Limb (tissue), 2 donors: Measurements from ENCODE around the gene LRRC3B.

Source experiments
- DNase-seq, 2 donors: peaks; one replicate each; pipeline ENCODE4 v3.0.0-alpha.2; 2016; ENCODE audit errors: extremely low spot score in 2 of 2

LRRC3B gene

GRCh38 chr3:26630669-26631389, 8.3 kb downstream of the LRRC3B start:
- no peak for DNase-seq

- DNase-seq, result no peak
Observed at GRCh38 chr3:26631390-26631738, 8.8 kb downstream of the LRRC3B start.

DNA sequence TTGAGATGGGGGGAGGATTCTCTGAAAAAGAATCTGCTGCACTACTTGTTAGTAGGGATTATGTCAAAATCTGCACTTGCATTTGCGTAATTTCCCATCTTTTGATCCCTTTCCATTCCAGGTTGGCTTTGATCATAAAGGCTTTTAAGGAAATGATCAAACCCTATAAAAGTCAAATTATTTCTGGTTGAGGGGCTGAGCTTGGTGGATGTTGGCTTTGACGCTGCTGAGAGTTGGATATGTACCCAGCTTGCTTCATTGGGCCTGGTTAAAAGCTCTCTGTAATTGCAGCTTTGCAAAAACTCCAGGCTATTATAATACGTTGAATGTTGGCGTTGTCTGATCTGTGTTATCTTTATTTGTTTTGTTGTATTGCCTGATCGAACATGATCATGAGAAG, 12.0 kb downstream of the LRRC3B start:
- DNase-seq, result no peak

DNA sequence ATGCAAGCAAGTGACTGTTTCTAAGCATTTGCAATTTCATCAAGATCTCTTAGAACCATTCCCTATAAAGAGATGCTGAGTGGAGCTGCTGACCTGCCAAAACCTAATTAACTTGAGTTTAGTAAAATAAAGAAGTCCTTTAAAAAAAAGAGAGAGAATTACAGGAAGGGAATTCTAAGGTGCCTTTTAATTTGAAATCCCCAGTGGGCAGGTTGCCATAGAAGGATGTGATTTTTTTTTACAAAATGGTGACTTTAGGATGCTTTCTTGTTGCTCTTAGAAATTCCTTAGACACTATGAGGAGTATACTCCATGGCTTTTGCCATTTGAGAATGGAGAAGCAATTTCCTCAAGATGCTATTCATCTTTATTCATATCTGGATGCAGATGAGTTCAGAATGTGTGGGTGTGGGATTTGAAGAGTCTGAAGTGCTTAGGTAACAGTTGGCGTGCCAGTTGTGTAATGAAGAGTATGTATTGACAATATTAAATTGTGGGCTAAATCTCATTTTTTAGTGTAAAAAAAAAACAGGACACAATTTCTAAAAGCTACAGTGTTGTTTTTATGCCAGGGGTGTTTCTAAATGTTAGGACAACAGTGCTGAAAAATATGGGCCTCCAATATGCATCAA, 13.6 kb downstream of the LRRC3B start:
- no peak for DNase-seq

DNA sequence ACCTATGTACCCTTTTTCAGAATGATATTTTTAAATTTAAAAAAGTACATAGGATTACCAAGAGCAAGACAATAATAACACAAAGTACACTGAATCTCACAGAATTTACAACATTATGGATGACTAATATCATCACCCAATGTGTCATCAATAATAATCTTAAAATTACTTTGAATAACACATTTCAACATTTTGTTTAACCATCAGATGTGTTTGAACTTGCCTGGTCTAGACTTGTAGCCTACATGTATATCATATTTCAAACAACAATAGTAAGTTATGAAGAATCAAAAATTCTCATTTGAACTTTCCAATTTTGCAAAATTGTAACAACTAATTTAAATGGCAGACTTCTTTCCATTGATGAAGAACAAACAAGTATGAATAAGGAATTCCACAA, 15.1 kb downstream of the LRRC3B start:
- DNase-seq, result no peak

DNA sequence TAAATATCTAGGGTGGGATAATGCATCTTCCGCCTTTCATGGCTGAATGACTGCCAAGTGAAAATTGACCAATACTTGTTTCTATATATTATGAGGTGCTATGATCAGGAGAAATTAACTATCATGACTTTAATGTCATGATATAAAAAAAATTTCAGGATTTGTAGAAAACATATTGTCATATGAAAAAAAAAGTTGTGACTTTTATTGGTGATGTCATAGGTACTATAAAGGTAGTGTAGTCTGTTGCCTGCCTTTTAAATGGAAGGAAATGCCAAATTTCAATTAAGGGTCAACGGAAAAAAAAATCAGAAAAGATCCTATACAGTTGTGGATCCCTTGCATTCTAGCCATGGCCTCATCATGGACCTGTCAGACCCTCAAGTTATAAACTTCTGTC, 15.5 kb downstream of the LRRC3B start:
- no peak for DNase-seq

DNA sequence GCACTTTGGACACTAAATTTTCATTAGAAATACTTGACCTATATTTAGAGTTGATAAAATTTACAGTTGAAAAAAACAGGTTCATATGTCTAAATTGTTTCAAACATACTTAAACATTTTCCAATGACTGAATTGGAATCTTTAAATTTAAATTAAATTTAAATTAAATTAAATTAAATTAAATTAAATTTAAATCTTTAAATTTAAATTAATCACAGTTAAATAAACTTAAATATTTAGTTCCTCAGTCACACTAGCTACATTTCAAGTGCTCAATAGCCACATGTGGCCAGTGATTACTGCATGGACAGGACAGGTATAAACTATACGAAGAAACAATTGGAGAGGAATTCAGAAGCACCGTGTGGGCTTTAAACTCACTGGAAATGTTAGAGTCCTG, 16.8 kb downstream of the LRRC3B start:
- DNase-seq, result no peak

- no peak for DNase-seq
Observed at GRCh38 chr3:26647078-26647477, 24.5 kb downstream of the LRRC3B start.

DNA sequence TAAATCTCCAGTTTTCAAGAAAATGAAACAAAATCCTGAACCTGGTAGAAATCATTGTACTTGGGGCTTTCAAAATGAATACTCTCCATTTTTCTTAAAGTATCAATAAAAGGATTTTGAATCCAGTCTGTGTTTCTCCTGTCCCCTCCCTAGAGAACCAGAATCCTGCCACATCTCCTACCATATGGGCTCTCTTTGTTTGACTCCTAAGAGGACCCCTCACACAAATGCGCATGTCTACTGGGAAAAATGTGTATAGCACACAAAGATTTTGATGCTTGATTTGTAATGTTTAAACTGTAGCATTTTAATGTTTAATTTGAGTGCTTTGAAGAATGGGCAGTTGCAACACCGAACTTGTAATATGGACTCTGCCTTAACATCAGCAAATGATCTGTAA, 25.9 kb downstream of the LRRC3B start:
- no peak for DNase-seq

GRCh38 chr3:26652164-26652563, 29.6 kb downstream of the LRRC3B start:
- DNase-seq, result peak; percentile 63 to 87

DNA sequence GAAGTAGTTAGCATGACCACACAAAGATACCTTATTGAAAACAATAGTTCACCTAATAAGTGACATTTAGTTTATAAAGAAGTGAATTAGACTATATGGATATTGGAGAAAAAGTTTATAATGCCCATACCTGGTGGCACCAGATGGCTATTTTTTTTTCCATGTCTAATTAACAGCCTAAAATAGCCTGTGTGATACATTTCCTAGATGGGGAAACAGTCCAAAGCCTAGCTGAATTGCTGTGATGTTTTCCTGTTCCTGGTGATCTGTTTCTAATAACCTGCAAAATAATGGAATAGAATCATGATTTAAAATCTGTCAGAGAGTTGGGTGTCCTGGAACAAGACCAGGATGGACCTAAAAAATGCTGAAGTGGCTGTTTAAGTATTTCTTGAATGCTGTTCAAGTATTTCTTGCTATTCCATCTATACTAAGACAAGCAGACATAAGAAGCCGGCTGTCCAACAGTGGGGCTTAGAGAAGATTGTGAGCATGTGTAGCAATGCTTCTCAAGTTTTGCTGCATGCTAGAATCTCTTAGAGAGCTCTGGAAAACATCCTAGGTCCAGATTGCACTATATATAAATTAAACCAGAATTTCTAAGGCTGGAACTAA, 31.3 kb downstream of the LRRC3B start:
- DNase-seq, result peak in 1 of 2 donors; percentile 55

- DNase-seq, result no peak
Observed at GRCh38 chr3:26655231-26655630, 32.7 kb downstream of the LRRC3B start.

DNA sequence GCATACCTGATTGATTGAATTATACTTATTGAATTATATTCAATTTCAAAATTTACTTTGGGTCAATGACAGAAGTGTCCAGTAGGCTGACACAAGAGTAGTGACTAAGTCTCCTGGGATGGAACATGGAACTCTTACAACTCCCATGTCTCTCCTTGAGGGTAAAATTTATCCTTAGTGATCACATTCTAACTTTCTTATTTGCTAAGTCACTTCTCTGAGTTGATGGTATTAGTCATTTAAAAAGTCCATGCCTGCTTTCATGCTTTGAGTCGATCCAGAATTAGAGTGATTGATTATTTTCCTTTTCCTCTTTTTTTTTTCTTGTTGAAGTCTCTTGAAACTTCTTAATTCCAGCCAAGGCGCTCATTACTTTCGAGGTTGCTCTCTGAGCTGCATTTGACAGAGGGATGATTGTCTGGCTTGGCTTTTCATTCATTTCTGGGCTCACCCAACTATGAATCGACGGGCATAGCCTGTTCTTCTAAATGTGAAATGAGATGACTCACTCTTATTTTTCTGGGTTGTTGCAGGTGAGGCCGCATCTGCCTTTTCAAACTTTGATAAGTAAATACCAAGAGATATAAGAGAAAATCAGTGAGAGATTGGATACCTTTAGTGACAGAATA, 34.9 kb downstream of the LRRC3B start:
- no peak for DNase-seq

GRCh38 chr3:26668171-26668570, 45.6 kb downstream of the LRRC3B start:
- DNase-seq, result peak in 1 of 2 donors; percentile 33

- DNase-seq, result peak in 1 of 2 donors; percentile 48
Observed at GRCh38 chr3:26668696-26669095, 46.1 kb downstream of the LRRC3B start.

DNA sequence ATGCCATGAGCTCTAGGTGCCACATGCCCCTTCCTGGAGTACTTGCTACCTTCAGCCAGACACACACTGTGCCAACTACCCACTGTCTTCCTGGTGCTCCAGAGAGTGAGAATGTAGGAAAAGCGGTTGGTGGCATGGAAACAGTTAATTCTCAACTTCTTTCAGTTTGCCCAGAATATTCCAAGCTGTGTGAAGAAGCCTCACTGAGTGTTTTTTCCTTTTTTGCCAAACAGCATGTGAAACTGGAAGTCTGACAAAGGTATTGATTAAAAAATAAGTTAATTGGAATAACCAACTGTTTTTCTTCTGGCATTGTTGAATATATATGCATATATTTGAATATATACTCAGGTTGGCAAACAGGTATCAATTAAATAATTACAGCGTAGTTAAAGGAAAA, 52.8 kb downstream of the LRRC3B start:
- no peak for DNase-seq

GRCh38 chr3:26681632-26682031, 59.1 kb downstream of the LRRC3B start:
- DNase-seq, result no peak

- DNase-seq, result no peak
Observed at GRCh38 chr3:26682406-26682805, 59.8 kb downstream of the LRRC3B start.

GRCh38 chr3:26683902-26684301, 61.3 kb downstream of the LRRC3B start:
- no peak for DNase-seq

- DNase-seq, result no peak
Observed at GRCh38 chr3:26687466-26687865, 64.9 kb downstream of the LRRC3B start.

DNA sequence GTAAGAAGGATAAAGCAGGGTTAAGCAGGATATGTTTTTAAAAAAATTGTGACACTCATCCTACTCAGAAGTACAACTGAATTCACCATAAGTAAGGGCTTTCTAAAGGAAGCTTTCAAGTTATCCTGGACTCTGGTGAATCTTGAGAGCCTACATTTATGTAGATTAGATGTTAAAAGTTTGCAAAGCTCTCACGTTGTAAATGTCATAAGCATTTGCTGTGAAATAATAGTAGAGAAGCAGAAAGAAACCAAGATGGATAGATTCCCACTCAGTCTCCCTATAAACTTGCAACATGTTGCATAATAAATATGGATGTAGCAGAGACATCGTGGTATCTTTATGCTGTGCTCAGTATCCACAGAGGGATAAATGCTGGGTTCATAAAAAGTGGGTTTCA, 77.0 kb downstream of the LRRC3B start:
- no peak for DNase-seq

GRCh38 chr3:26703519-26703918, 80.9 kb downstream of the LRRC3B start:
- DNase-seq, result no peak

DNA sequence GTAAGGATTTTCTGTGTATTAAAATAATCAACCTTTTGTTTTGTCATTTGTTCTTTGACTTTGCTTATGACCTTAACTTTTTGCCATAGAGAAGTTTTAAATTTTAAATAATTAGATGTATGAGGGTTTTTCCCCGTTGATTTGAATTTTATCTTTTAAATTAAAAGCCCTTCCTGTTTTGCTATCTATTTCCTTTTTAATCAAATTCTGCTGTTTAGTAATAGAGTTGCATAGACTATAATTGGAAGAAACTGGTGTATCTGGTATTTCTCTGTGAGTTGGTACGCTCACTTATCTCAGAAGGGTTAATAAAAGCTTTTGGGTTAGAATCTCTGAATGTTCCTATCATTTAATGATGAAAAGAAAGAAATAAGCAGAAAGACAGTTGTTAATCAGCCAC, 82.2 kb downstream of the LRRC3B start:
- no peak for DNase-seq
